Stimulated activated CD4-positive, alpha-beta T cell treated with anti-CD3 and anti-CD28 coated beads, Interleukin-1b, Interleukin-23, amount 100 ng/mL, for 1 hour (primary cell): ENCODE results near the gene TJAP1.
"Not testable (repeated sequence)": the region's sequence is repeated elsewhere in the genome, so short reads cannot be mapped to it uniquely, and the experiment has no call there.

Experiments used
- DNase-seq, 2 donors: peaks; one replicate each; pipeline ENCODE4 v3.0.0-alpha.2; 2020; ENCODE audit warnings: low read depth in 2 of 2

TJAP1 gene

GRCh38 chr6:43453831-43454230, 23.5 kb upstream of the TJAP1 start:
- no peak for DNase-seq

GRCh38 chr6:43454290-43454695, 23.1 kb upstream of the TJAP1 start:
- DNase-seq = peak in 1 of 2 donors; percentile 48

GRCh38 chr6:43454696-43455530, 22.5 kb upstream of the TJAP1 start:
- no peak for DNase-seq

GRCh38 chr6:43455531-43456428, 21.6 kb upstream of the TJAP1 start, which contains the start of gene DLK2:
Gene DLK2, minus strand, starts transcription at chr6:43455548. Its CDS starts 723 bp downstream, at chr6:43454825.
- DNase-seq = peak in 1 of 2 donors; percentile 40

DNA sequence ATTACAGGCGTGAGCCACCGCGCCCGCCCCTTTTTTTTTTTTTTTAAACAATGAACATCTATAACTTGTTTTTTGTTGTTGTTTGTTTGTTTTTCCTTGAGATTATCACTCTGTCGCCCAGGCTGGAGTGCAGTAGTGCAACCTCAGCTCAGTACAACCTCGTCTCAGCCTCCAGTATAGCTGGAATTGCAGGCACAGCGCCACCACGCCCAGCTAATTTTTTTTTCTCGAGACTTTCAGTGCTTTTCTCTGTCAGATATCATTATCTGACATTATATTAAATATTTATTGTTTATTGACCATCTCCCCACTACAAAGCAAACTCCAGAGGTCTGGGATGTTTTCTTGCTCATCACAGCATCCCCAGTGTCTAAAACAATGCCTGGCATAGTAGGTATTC, 19.7 kb upstream of the TJAP1 start:
- DNase-seq = no peak

- not testable (repeated sequence) for DNase-seq
Measured at GRCh38 chr6:43458154-43458553, 19.2 kb upstream of the TJAP1 start.

DNA sequence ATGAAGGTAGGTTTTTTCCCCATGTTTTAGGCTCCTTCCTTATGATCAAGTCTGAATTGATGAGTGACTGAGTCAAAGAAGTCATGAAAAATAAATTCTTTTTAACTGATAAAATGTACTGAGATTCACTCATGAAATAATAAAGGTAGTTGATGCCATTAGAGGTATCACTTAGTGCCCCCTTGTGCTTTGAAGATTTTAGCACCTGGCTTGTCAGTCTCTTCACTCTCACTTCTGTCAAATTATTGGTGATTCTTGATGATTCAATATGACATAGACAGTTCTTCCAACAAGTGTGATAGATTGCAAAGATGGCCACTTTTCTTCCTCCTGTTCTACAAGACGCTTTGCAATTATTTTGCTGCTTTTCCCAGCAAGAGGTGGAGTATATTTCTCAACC, 17.8 kb upstream of the TJAP1 start:
- no peak for DNase-seq

DNA sequence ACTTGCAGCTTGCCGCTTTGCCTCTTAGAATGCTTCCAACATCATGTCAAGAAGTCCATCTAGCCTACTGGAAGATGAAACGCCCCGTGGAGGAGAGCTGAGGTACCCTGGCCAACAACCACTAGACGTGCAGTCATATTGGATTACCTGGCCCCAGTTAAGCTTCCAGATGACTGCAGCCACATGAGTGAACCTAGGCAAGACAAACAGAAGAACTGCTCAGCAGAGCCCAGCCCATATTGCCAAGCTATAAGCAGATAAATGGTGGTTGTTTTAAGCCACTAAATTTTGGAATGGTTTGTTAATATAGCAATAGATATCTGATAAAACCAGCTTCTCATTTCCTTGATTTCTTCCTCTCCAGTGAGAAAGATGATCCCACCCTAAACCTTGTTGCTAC, 17.3 kb upstream of the TJAP1 start:
- DNase-seq = no peak

GRCh38 chr6:43461936-43462335, 15.4 kb upstream of the TJAP1 start:
- no peak for DNase-seq

DNA sequence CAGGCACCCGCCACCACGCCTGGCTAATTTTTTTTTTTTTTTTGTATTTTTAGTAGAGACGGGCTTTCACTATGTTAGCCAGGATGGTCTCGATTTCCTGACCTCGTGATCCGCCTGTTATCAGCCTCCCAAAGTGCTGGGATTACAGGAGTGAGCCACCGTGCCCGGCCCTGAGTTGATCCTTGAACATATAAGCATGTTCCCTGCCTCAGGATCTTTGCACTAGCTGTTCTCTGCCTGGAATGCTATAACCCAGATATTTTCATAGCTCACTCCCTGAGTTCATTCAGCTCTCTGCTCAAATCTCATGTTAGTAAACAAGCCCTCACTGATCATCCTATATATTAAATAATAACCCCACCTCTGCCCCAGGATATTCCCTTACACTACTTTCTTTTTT, 13.0 kb upstream of the TJAP1 start:
- DNase-seq = no peak

- no peak for DNase-seq
Measured at GRCh38 chr6:43465948-43466347, 11.4 kb upstream of the TJAP1 start.

DNA sequence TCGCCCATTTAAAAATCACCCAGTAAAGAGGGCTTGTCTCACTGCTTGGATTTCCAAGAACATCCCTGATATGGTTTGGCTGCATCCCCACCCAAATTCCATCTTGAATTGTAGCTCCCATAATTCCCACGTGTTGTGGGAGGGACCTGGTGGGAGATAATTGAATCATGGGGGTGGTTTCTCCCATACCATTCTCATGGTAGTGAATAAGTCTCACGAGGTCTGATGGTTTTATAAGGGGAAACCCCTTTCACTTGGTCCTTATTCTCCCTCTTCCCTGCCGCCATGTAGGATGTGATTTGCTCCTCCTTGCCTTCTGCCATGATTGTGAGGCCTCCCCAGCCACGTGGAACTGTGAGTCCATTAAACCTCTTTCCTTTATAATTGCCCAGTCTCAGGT, 10.1 kb upstream of the TJAP1 start:
- DNase-seq = not testable (repeated sequence)

- no peak for DNase-seq
Measured at GRCh38 chr6:43467752-43468151, 9.6 kb upstream of the TJAP1 start.

- DNase-seq = no peak
Measured at GRCh38 chr6:43468240-43468639, 9.1 kb upstream of the TJAP1 start.

GRCh38 chr6:43468748-43469681, 8.4 kb upstream of the TJAP1 start:
- no peak for DNase-seq

GRCh38 chr6:43469947-43470346, 7.4 kb upstream of the TJAP1 start:
- no peak for DNase-seq

GRCh38 chr6:43471399-43471798, 6.0 kb upstream of the TJAP1 start:
- no peak for DNase-seq

DNA sequence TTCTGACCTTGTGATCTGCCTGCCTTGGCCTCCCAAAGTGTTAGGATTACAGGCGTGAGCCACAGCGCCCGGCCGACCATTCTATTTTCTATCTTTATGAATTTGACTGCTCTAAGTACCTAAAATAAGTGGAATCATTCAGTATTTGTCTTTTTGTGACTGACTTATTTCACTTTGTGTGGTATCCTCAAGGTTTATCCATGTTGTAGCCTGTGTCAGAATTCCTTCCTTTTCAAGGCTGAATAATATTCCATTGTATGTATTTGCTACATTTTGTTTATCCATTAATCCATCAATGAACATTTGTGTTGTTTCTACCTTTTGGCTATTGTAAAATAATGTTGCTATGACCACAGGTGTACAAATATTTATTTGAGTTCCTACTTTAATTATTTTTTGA, 4.9 kb upstream of the TJAP1 start:
- no peak for DNase-seq

DNA sequence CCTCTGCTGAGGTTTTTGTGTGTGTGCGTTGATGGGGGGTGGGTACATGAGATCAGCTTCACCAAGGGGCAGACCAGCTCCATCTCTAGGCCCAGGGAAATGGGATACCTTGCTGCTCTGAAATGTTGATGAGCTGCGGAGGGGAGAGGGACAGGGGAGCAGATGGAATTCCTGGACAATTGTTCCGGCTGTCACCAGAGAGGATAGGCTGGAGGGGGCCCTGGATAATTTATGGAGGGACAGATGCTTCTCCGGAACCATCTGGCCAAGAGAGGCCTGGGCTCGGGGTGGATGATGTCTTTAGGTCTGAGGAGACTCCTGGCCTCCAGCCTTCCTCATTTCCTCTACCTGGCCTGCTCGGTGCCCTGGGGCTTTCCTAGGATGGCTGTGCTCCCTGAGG, 1.9 kb upstream of the TJAP1 start:
- DNase-seq = no peak

- DNase-seq = no peak
Measured at GRCh38 chr6:43476746-43477145, 624 bp upstream of the TJAP1 start.

- DNase-seq = no peak
Measured at GRCh38 chr6:43478008-43478372, 620 bp downstream of the TJAP1 start.

- no peak for DNase-seq
Measured at GRCh38 chr6:43481075-43481474, 3.7 kb downstream of the TJAP1 start.
